Mesenteric fat pad (tissue), 1 donor: ENCODE measurements around the gene C1orf105. TPM values are rescaled to one million over a fixed set of nuclear protein-coding genes. Genes with fewer than 3 reads are reported as not detected.

Experiments used
- DNase-seq: peaks from one replicate; pipeline ENCODE4 v3.0.0-alpha.2; 2020; ENCODE audit warnings: low spot score
- total RNA-seq: library from RNA; stranded (reverse); fragmentation: NEBNext Ultra II Directional; extraction: Animal tissue kit (Norgen Biotek cat#: 25700); gene quantifications from one replicate; pipeline ENCODE4 v1.2.1, GENCODE V29; 2021
- donor health status: DM: yes; HTN: yes; CAD: no.

The C1orf105 gene
- total RNA-seq, 1 donor from 2014 or later, result not detected

GRCh38 chr1:172395576-172395975 lies 24.9 kb upstream of the C1orf105 start:
- DNase-seq, result no peak

GRCh38 chr1:172397221-172397620 lies 23.3 kb upstream of the C1orf105 start:
- no peak for DNase-seq

- DNase-seq, result no peak
Measured at GRCh38 chr1:172397633-172398032, 22.9 kb upstream of the C1orf105 start.

- DNase-seq, result no peak
Measured at GRCh38 chr1:172398193-172398592, 22.3 kb upstream of the C1orf105 start.

- DNase-seq, result no peak
Measured at GRCh38 chr1:172398970-172399755, 21.3 kb upstream of the C1orf105 start.

- no peak for DNase-seq
Measured at GRCh38 chr1:172399756-172400721, 20.4 kb upstream of the C1orf105 start.

- no peak for DNase-seq
Measured at GRCh38 chr1:172400722-172401105, 19.8 kb upstream of the C1orf105 start.

GRCh38 chr1:172401477-172401876 lies 19.0 kb upstream of the C1orf105 start:
- no peak for DNase-seq

- no peak for DNase-seq
Measured at GRCh38 chr1:172401892-172402291, 18.6 kb upstream of the C1orf105 start.

GRCh38 chr1:172402878-172403569 lies 17.5 kb upstream of the C1orf105 start:
- DNase-seq, result no peak

- no peak for DNase-seq
Measured at GRCh38 chr1:172404121-172404520, 16.4 kb upstream of the C1orf105 start.

- DNase-seq, result no peak
Measured at GRCh38 chr1:172405912-172406311, 14.6 kb upstream of the C1orf105 start.

- no peak for DNase-seq
Measured at GRCh38 chr1:172406968-172407367, 13.5 kb upstream of the C1orf105 start.

- DNase-seq, result no peak
Measured at GRCh38 chr1:172408958-172409357, 11.5 kb upstream of the C1orf105 start.

GRCh38 chr1:172410027-172410426 lies 10.5 kb upstream of the C1orf105 start:
- DNase-seq, result no peak

- DNase-seq, result no peak
Measured at GRCh38 chr1:172411791-172412338, 8.6 kb upstream of the C1orf105 start.

- no peak for DNase-seq
Measured at GRCh38 chr1:172414331-172414730, 6.2 kb upstream of the C1orf105 start.

- DNase-seq, result no peak
Measured at GRCh38 chr1:172416496-172417035, 3.9 kb upstream of the C1orf105 start.

GRCh38 chr1:172417557-172417956 lies 2.9 kb upstream of the C1orf105 start:
- no peak for DNase-seq

- no peak for DNase-seq
Measured at GRCh38 chr1:172421974-172422604, 1.6 kb downstream of the C1orf105 start.
